GM19397 (cell line): Measurements from ENCODE around the gene VAV3.

Source experiments
- ATAC-seq: cut with Tn5 transposase; IDR thresholded peaks from one replicate; pipeline ENCODE4 v1.9.1; 2021; ENCODE audit warnings: mild to moderate bottlenecking, moderate library complexity; ENCODE audit not compliant: unreplicated experiment

The VAV3 gene

GRCh38 chr1:107691540-107691939 lies 273.4 kb downstream of the VAV3 start:
- no peak for ATAC-seq

GRCh38 chr1:107690491-107690890 lies 274.5 kb downstream of the VAV3 start:
- no peak for ATAC-seq

- no peak for ATAC-seq
Measured at GRCh38 chr1:107689733-107690132, 275.2 kb downstream of the VAV3 start.

GRCh38 chr1:107689159-107689558 lies 275.8 kb downstream of the VAV3 start:
- ATAC-seq = no peak

- no peak for ATAC-seq
Measured at GRCh38 chr1:107687849-107688753, 276.9 kb downstream of the VAV3 start.

GRCh38 chr1:107683683-107684082 lies 281.3 kb downstream of the VAV3 start:
- no peak for ATAC-seq

GRCh38 chr1:107683191-107683657 lies 281.8 kb downstream of the VAV3 start:
- ATAC-seq = no peak

GRCh38 chr1:107682467-107682866 lies 282.5 kb downstream of the VAV3 start:
- ATAC-seq = no peak

GRCh38 chr1:107681001-107681479 lies 283.9 kb downstream of the VAV3 start:
- no peak for ATAC-seq

- no peak for ATAC-seq
Measured at GRCh38 chr1:107680579-107680985, 284.4 kb downstream of the VAV3 start.

- ATAC-seq = no peak
Measured at GRCh38 chr1:107679411-107679953, 285.5 kb downstream of the VAV3 start.

- no peak for ATAC-seq
Measured at GRCh38 chr1:107678993-107679392, 286.0 kb downstream of the VAV3 start.

- ATAC-seq = no peak
Measured at GRCh38 chr1:107677697-107678096, 287.3 kb downstream of the VAV3 start.

GRCh38 chr1:107674486-107674885 lies 290.5 kb downstream of the VAV3 start:
- no peak for ATAC-seq

- ATAC-seq = no peak
Measured at GRCh38 chr1:107673006-107673405, 292.0 kb downstream of the VAV3 start.

GRCh38 chr1:107670397-107671040 lies 294.5 kb downstream of the VAV3 start:
- ATAC-seq = no peak

- no peak for ATAC-seq
Measured at GRCh38 chr1:107669996-107670395, 295.0 kb downstream of the VAV3 start.

- no peak for ATAC-seq
Measured at GRCh38 chr1:107668762-107669161, 296.2 kb downstream of the VAV3 start.

GRCh38 chr1:107666493-107666892 lies 298.5 kb downstream of the VAV3 start:
- no peak for ATAC-seq

GRCh38 chr1:107664982-107665925 lies 299.7 kb downstream of the VAV3 start:
- no peak for ATAC-seq

- ATAC-seq = no peak
Measured at GRCh38 chr1:107662971-107663370, 302.0 kb downstream of the VAV3 start.
